C4-2B (cell line): Measurements from ENCODE around the gene GRIN2B.

Experiments used
- ZFX ChIP-seq: fragments of 450-650 bp; IDR thresholded peaks from 2 replicates; pipeline ENCODE4 v1.6.1; 2017
- TF ChIP-seq, protein P1 (sequence below): fragments of 450-650 bp; conservative IDR thresholded peaks from 2 replicates; pipeline ENCODE4 v1.5.1; 2017; ENCODE audit warnings: mild to moderate bottlenecking

DNA sequence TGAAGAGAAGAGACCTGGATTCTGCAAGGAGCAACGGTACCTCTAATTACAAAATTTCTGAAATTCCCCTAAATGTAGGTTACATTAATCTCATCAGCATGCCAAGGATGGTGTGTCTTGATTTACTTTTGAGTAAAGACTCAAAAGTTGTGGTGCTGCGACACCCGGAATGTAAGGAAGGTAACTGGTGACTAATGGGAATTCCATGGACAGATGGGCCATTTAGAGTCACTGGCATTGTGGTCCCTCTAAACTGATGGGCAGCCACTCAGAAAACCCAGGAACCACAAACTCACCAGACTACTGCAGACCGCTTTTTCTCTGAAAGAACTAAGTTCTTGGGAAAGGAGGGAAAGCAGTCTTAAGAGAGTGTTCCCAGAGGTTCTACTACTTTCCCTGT, 32.8 kb downstream of the GRIN2B start:
- TF ChIP-seq, protein P1, sequence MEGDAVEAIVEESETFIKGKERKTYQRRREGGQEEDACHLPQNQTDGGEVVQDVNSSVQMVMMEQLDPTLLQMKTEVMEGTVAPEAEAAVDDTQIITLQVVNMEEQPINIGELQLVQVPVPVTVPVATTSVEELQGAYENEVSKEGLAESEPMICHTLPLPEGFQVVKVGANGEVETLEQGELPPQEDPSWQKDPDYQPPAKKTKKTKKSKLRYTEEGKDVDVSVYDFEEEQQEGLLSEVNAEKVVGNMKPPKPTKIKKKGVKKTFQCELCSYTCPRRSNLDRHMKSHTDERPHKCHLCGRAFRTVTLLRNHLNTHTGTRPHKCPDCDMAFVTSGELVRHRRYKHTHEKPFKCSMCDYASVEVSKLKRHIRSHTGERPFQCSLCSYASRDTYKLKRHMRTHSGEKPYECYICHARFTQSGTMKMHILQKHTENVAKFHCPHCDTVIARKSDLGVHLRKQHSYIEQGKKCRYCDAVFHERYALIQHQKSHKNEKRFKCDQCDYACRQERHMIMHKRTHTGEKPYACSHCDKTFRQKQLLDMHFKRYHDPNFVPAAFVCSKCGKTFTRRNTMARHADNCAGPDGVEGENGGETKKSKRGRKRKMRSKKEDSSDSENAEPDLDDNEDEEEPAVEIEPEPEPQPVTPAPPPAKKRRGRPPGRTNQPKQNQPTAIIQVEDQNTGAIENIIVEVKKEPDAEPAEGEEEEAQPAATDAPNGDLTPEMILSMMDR, result no peak
- TF ChIP-seq ZFX, result no peak
